ENCODE measurements around the gene ERICH2.

ERICH2 gene

DNA sequence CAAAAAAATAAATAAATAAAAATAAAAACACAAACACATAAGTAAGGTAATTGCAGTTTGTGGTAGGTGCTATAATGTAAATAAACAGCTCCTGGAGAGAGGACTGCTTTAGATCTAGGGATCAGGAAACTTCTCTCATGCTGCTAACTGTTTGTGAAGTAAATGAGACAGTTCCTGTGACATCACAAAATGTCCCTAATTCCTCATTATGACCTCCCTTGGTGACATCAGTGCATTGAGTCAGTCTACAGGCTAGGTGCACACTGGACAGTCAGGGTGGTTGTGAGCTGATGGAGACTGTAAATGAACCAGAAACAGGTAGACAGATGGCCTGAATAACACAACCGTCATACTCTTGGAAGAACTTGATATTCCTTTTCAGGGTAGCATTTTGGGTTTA lies 13.4 kb downstream of the ERICH2 start:
- DNase-seq (ENCODE audit: low read depth), result no peak
- in situ Hi-C loops (cut with HindIII; ENCODE audit: low sequenced_read_pairs), result loop anchor here (10.0 kb wide), 1 partner anchor 49 kb away; no protein-coding TSS in a partner anchor
- TF ChIP-seq, protein P1, sequence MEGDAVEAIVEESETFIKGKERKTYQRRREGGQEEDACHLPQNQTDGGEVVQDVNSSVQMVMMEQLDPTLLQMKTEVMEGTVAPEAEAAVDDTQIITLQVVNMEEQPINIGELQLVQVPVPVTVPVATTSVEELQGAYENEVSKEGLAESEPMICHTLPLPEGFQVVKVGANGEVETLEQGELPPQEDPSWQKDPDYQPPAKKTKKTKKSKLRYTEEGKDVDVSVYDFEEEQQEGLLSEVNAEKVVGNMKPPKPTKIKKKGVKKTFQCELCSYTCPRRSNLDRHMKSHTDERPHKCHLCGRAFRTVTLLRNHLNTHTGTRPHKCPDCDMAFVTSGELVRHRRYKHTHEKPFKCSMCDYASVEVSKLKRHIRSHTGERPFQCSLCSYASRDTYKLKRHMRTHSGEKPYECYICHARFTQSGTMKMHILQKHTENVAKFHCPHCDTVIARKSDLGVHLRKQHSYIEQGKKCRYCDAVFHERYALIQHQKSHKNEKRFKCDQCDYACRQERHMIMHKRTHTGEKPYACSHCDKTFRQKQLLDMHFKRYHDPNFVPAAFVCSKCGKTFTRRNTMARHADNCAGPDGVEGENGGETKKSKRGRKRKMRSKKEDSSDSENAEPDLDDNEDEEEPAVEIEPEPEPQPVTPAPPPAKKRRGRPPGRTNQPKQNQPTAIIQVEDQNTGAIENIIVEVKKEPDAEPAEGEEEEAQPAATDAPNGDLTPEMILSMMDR (IDR thresholded peaks at IDR 0.05; ENCODE audit: low read depth, low read length, missing control alignments), result no peak
- H3K4me3 ChIP-seq (ENCODE audit: low read depth, low read length), result no peak overlapping the region

DNA sequence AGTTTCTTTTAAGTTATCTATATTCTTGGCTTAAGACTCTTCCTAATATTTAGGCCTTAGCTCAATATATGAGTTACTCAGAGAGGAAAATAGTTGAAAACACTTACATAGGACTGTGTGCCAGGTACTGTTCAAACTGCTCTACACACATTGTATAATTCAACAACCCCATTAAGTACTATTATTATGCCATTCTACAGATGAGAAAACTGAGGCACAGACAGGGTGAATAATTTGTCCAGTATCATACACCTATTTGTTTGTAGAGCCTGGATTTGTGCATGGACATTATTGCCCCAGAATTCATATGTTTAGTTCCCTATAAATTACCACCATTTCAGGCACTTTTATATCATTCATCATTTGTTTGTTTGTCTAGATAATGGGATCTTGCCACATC lies 28.8 kb downstream of the ERICH2 start:
- in situ Hi-C loops (cut with HindIII; ENCODE audit: low sequenced_read_pairs), result loop anchor here (5.0 kb wide), 1 partner anchor 557 kb away; no protein-coding TSS in a partner anchor
- no peak overlapping the region for H3K4me3 ChIP-seq (ENCODE audit: low read depth, low read length)
- TF ChIP-seq, protein P1 (IDR thresholded peaks at IDR 0.05; ENCODE audit: low read depth, low read length, missing control alignments), result no peak
- DNase-seq (ENCODE audit: low read depth), result no peak

DNA sequence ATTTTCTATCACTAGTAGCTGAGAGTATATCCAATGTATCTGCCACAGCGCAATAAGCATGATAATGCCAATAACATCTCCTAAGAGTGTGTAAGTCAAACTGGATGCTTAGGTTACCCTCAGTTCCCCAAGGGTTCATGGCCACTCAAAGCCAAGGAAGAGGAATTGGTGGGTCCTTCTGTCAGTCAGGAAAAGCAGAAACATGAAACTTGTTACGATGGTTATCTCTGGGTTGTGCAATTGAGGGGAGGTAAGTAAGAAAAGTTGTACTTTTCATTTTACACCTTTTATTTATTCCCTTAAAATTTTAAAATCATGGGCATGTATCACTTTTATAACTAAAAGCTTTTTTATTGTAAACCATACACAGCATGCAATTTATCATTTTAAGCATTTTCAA lies 36.4 kb downstream of the ERICH2 start:
- in situ Hi-C loops (cut with HindIII; ENCODE audit: low sequenced_read_pairs), result loop anchor here (25.0 kb wide), 1 partner anchor 394 kb away; no protein-coding TSS in a partner anchor
- DNase-seq (ENCODE audit: low read depth), result no peak
- no peak overlapping the region for H3K4me3 ChIP-seq (ENCODE audit: low read depth, low read length)
- TF ChIP-seq, protein P1 (IDR thresholded peaks at IDR 0.05; ENCODE audit: low read depth, low read length, missing control alignments), result no peak

DNA sequence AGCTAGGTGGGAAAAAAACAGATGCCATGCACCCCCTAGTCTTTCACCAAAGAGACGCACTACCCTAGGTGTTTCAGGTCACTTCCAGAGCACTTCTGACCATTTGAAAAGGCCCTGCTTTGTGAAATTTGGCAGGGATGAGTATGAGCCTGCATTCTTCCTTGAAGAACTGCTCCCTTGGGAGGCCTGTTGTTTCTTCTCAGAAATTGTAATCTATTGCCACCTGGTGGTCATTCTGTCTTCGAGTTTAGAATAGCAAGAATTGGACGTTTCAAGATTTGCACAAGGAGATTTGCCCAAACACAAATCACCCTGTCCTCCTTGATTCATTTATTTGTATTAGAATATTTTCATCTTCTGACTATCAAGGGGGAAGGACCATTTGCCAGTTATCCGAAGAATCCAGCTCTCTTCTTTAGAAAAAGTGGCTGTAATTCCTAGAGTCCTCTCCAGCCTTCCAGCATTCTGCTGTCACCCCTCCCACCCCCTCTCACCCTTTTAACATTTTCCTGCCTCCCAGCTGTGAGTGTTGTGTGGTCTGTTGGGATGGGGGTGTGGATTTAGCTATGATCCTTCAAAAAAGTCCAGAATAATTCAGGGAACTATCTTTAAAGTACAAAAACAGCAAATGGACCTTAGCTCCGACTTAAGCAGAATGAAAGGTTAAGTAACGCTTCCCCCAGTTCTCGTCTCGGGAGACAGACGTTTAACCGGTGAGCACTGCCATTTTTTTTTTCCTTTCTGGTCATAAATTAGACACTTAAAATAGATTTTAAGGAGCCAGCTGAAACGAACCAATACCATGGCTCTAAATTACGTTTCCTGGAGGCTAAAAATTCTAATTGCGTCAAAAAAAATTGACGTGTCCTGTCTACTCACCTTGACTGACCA lies 42.8 kb downstream of the ERICH2 start:
- no peak overlapping the region for H3K4me3 ChIP-seq (ENCODE audit: low read depth, low read length)
- in situ Hi-C loops (cut with HindIII; ENCODE audit: low sequenced_read_pairs), result loop anchor here (25.0 kb wide), 1 partner anchor 401 kb away; no protein-coding TSS in a partner anchor
- TF ChIP-seq, protein P1 (IDR thresholded peaks at IDR 0.05; ENCODE audit: low read depth, low read length, missing control alignments), result peak; percentile 63
- peak; percentile 92 for DNase-seq (ENCODE audit: low read depth)

DNA sequence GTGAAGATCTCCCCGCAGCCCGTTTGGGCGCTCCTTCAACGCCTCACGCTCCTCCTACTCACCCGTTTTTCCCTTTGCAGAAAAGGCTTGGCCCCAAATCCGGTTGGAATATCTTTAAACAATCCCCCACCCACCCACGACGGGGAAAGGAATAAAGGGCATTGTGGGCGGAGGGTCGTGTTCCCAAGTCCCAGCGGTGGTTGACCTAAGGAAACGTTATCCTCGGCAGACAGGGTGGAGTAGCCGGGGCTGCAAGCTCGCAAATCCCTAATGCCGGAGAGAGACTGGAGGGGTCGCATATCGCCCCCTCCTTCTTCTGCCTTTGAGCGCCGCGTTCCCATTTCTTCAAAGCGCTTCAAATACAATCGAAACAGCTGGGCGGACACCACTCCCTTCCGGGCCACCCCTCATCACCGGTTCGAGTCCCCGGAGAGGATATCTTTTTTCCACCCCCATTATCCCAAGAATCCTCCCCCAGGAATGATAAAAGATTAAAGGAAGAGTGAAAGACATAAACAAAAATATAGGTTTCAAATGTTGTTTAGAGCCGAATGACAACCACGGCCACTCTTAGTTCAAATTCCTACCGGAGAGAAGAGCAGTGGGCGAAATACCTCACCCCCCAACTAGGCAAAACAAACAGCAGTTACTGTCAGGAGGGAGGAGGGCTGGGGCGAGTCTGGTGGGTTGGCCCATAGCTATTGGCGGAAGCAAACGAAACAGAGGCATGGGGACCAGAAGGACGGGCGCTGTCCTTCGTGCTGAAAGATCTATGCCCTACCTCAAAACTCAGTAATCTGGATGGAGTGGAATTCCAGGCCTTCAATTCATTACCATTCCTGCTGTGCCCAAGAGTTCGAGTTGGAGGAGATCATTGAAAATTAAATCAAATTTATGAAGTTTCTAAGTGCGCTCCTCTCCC lies 43.7 kb downstream of the ERICH2 start:
- in situ Hi-C loops (cut with HindIII; ENCODE audit: low sequenced_read_pairs), result loop anchor here (25.0 kb wide), 1 partner anchor 402 kb away; no protein-coding TSS in a partner anchor
- H3K4me3 ChIP-seq (ENCODE audit: low read depth, low read length), result no peak overlapping the region
- DNase-seq (ENCODE audit: low read depth), result peak; percentile 49
- TF ChIP-seq, protein P1 (IDR thresholded peaks at IDR 0.05; ENCODE audit: low read depth, low read length, missing control alignments), result no peak
